ENCODE data around the gene ACSM6.
A peak's percentile ranks its signal among the peaks of the same experiment; 100 is the strongest.
"Not testable (repeated sequence)": the region's sequence is repeated elsewhere in the genome, so short reads cannot be mapped to it uniquely, and the experiment has no call there.

The ACSM6 gene

GRCh38 chr10:95214793-95215192 lies 20.8 kb downstream of the ACSM6 start:
- no peak for DNase-seq (ENCODE audit: low read depth in 1 of 2, low spot score in 1 of 2)

GRCh38 chr10:95217476-95217875 lies 23.4 kb downstream of the ACSM6 start:
- DNase-seq (ENCODE audit: low read depth in 1 of 2, low spot score in 1 of 2): no peak

GRCh38 chr10:95220539-95220938 lies 26.5 kb downstream of the ACSM6 start:
- DNase-seq (ENCODE audit: low read depth in 1 of 2, low spot score in 1 of 2): no peak

GRCh38 chr10:95221124-95221523 lies 27.1 kb downstream of the ACSM6 start:
- DNase-seq (ENCODE audit: low read depth in 1 of 2, low spot score in 1 of 2): no peak

- no peak for DNase-seq (ENCODE audit: low read depth in 1 of 2, low spot score in 1 of 2)
Measured at GRCh38 chr10:95225136-95225535, 31.1 kb downstream of the ACSM6 start.

- DNase-seq (ENCODE audit: low read depth in 1 of 2, low spot score in 1 of 2): not testable (repeated sequence)
Measured at GRCh38 chr10:95228934-95229723, 35.1 kb downstream of the ACSM6 start.

- DNase-seq (ENCODE audit: low read depth in 1 of 2, low spot score in 1 of 2): no peak
Measured at GRCh38 chr10:95229724-95230627, 35.9 kb downstream of the ACSM6 start.

GRCh38 chr10:95230677-95231586 lies 36.9 kb downstream of the ACSM6 start:
- DNase-seq (ENCODE audit: low read depth in 1 of 2, low spot score in 1 of 2): peak in 1 of 2 donors; percentile 33

- DNase-seq (ENCODE audit: low read depth in 1 of 2, low spot score in 1 of 2): no peak
Measured at GRCh38 chr10:95233377-95234034, 39.5 kb downstream of the ACSM6 start.

- no peak for DNase-seq (ENCODE audit: low read depth in 1 of 2, low spot score in 1 of 2)
Measured at GRCh38 chr10:95234951-95235350, 40.9 kb downstream of the ACSM6 start.

- no peak for DNase-seq (ENCODE audit: low read depth in 1 of 2, low spot score in 1 of 2)
Measured at GRCh38 chr10:95235676-95236067, 41.6 kb downstream of the ACSM6 start.

- no peak for DNase-seq (ENCODE audit: low read depth in 1 of 2, low spot score in 1 of 2)
Measured at GRCh38 chr10:95236068-95236903, 42.2 kb downstream of the ACSM6 start.

- DNase-seq (ENCODE audit: low read depth in 1 of 2, low spot score in 1 of 2): no peak
Measured at GRCh38 chr10:95237376-95238170, 43.5 kb downstream of the ACSM6 start.

GRCh38 chr10:95240096-95240495 lies 46.1 kb downstream of the ACSM6 start:
- DNase-seq (ENCODE audit: low read depth in 1 of 2, low spot score in 1 of 2): not testable (repeated sequence)

GRCh38 chr10:95240811-95241210 lies 46.8 kb downstream of the ACSM6 start:
- no peak for DNase-seq (ENCODE audit: low read depth in 1 of 2, low spot score in 1 of 2)

- no peak for DNase-seq (ENCODE audit: low read depth in 1 of 2, low spot score in 1 of 2)
Measured at GRCh38 chr10:95241533-95241932, 47.5 kb downstream of the ACSM6 start.

- DNase-seq (ENCODE audit: low read depth in 1 of 2, low spot score in 1 of 2): no peak
Measured at GRCh38 chr10:95242581-95243317, 48.7 kb downstream of the ACSM6 start.

- no peak for DNase-seq (ENCODE audit: low read depth in 1 of 2, low spot score in 1 of 2)
Measured at GRCh38 chr10:95243318-95243617, 49.2 kb downstream of the ACSM6 start.

Data from stimulated activated CD4-positive, alpha-beta T cell treated with anti-CD3 and anti-CD28 coated beads, Interleukin-15, amount 100 ng/mL, for 1 hour (primary cell).